ENCODE data around the gene SNX8. TPM values are rescaled to one million over a fixed set of nuclear protein-coding genes. Genes with fewer than 3 reads are reported as not detected.

Gene SNX8
- total RNA-seq, 4 donors from 2014 or later, result 6.4 to 28.1 (median 24.8) TPM

DNA sequence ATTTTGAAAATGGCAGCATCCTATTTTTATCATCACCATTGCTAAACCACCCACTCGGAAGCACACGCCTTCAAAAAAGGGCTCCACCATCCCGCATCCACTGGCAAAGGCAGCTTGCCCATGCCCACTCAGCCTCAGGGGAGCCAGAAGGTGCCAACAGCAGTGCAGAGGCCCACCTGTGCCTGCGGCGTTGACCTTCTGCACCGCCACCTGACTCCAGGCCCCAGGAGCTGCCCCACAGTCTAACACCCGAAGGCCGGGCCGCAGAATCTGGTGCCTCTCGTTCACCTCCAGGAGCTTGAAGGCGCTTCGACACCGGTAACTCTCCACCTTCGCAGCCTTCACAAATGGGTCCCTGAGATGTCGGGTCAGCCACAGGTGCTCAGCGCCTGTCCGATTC is 75.0 kb downstream of the SNX8 start:
- H3K9me3 ChIP-seq, result no peaks in the 10 kb centered on the region
- peaks cover 0 to 46% of the 10 kb centered on the region in 2 donors for H3K36me3 ChIP-seq
- peaks cover 12 to 13% of the 10 kb centered on the region in 2 donors for H3K4me1 ChIP-seq
- TF ChIP-seq, protein P1, sequence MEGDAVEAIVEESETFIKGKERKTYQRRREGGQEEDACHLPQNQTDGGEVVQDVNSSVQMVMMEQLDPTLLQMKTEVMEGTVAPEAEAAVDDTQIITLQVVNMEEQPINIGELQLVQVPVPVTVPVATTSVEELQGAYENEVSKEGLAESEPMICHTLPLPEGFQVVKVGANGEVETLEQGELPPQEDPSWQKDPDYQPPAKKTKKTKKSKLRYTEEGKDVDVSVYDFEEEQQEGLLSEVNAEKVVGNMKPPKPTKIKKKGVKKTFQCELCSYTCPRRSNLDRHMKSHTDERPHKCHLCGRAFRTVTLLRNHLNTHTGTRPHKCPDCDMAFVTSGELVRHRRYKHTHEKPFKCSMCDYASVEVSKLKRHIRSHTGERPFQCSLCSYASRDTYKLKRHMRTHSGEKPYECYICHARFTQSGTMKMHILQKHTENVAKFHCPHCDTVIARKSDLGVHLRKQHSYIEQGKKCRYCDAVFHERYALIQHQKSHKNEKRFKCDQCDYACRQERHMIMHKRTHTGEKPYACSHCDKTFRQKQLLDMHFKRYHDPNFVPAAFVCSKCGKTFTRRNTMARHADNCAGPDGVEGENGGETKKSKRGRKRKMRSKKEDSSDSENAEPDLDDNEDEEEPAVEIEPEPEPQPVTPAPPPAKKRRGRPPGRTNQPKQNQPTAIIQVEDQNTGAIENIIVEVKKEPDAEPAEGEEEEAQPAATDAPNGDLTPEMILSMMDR (IDR thresholded peaks at IDR 0.05 in 4 of 5, conservative IDR thresholded peaks at IDR 0.05 in 1 of 5), result no peak
- no peak for TF ChIP-seq POLR2A (IDR thresholded peaks at IDR 0.05)
- in situ Hi-C loops (cut with MboI; ENCODE audit: low sequenced_read_pairs in 4 of 4) (no loop called here), intact Hi-C loops (cut with DNase I; ENCODE audit: low total_unique reads) (no loop called here)
- ATAC-seq (no peak), DNase-seq (no peak)
- H3K27ac ChIP-seq, result no peak overlapping the region
- H3K4me3 ChIP-seq, result no peak overlapping the region
- H3K27me3 ChIP-seq, result no peaks in the 10 kb centered on the region

DNA sequence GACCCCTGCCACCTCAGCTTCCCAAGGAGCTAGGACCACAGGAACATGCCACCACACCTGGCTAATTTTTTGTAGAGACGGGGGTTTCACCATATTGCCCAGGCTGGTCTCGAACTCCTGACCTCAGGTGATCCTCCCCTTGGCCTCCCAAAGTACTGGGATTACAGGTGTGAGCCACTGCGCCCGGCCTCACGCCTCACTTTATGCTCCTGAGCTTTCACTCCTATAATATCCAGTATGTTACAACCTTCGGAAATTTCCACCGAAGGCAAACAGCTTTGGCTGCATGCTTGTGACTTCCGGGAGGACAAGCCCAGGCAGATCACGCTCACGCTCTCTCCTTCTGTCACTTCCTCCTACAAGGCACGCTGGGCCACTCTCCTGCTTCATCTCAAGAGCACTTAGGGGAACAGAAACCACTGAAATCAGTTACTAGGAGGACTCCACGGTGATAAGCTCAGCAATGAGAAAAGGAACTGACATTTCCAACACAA is 77.1 kb downstream of the SNX8 start:
- no peak for ATAC-seq
- in situ Hi-C loops (cut with MboI; ENCODE audit: low sequenced_read_pairs in 4 of 4), result no loop called here

DNA sequence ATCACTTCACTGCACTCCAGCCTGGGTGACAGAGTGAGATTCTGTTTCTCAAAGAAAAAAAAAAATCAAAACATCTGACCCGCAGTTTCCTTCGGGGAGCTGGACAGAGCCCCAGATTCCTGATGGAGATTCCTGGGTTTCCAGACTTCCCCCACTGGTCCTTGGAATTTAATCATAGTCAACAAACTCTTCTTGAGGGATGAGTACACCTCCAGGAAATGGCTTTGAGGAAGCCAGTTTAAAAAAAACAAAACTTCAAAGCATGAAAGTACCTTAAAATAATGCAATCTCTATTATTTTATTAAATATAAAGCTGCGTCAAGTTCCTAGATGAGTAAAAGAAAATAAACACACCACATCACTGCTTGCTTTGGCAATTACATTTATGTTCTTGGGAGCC is 80.3 kb downstream of the SNX8 start:
- TF ChIP-seq, protein P1 (IDR thresholded peaks at IDR 0.05 in 4 of 5, conservative IDR thresholded peaks at IDR 0.05 in 1 of 5), result no peak
- TF ChIP-seq POLR2A (IDR thresholded peaks at IDR 0.05), result no peak
- Histone ChIP-seq H3K27me3 (no peaks in the 10 kb centered on the region), H3K9me3 (no peaks in the 10 kb centered on the region), H3K27ac (no peak overlapping the region), H3K4me3 (no peak overlapping the region), H3K4me1 (peaks cover 16 to 22% of the 10 kb centered on the region in 2 donors), H3K36me3 (peaks cover 0 to 54% of the 10 kb centered on the region in 2 donors)
- intact Hi-C loops (cut with DNase I; ENCODE audit: low total_unique reads), result loop anchor here (1.0 to 5.0 kb wide), 4 partner anchors 8 to 168 kb away; partner anchors contain the start of genes CHST12, EIF3B, MRM2 and NUDT1
- ATAC-seq (no peak), DNase-seq (no peak)
- in situ Hi-C loops (cut with MboI; ENCODE audit: low sequenced_read_pairs in 4 of 4), result no loop called here

More for the DNA sequence above, 77.1 kb downstream of the SNX8 start:
- Histone ChIP-seq H3K27me3 (no peaks in the 10 kb centered on the region), H3K9me3 (no peaks in the 10 kb centered on the region), H3K4me3 (no peak overlapping the region), H3K36me3 (peaks cover 0 to 46% of the 10 kb centered on the region in 2 donors), H3K27ac (peak overlapping the region in 1 of 4 donors; percentile 10), H3K4me1 (peaks cover 11 to 13% of the 10 kb centered on the region in 2 donors)
- TF ChIP-seq POLR2A (IDR thresholded peaks at IDR 0.05), result peak in 1 of 2 donors; percentile 29
- TF ChIP-seq, protein P1 (IDR thresholded peaks at IDR 0.05 in 4 of 5, conservative IDR thresholded peaks at IDR 0.05 in 1 of 5), result no peak
- DNase-seq, result peak; percentile 37 to 46
- intact Hi-C loops (cut with DNase I; ENCODE audit: low total_unique reads), result no loop called here

DNA sequence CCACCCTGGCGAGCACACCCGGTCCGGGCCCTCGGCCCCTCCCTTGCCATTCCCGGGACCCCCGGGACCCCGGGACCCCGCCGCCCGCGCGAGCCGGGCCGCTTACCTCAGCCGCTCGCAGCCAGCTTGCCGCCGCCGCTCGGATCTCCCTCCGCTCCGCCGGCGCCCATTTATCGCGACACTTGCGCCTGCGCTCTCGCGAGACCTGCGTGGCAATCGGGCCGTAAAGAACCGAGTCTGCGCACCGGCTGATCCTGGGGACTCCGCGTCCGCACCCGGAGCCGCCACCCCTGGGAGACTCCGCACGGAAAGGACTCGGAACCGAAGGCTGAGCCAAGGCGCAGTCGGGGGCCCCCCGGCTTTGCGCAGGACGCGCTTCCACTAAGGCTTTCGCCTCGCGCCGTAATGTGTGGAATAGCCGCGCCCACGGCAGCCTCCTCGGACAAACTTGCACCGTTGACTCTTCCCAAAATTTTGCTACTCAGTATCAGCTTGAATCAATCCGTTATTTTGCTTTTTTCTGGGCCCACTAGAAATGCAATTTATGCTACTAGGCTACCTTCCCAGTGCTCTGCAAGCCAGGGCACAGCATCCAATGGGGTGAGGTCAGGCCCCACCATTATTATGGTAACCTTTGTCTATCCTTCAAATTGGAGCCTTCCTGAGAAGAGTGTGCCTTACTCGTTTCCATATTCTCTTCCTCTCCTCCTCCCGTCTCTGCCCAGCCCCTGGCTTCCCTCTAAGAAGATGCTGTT is 81.3 kb downstream of the SNX8 start, which contains the start of gene MAD1L1:
Gene MAD1L1 (minus strand): TSS at position 180 of the 755 bp plus-strand sequence. CDS start 2,812 bp downstream, outside the sequence.
- DNase-seq, result peak; percentile 69 to 78
- peak; percentile 95 for ATAC-seq
- Histone ChIP-seq H3K4me1 (peaks cover 16 to 22% of the 10 kb centered on the region in 2 donors), H3K27ac (peak within 1 kb of the TSS; percentile 73 to 86 (median 80)), H3K36me3 (peaks cover 0 to 48% of the 10 kb centered on the region in 2 donors), H3K4me3 (peak within 1 kb of the TSS; percentile 82 to 99 (median 92)), H3K9me3 (no peaks in the 10 kb centered on the region), H3K27me3 (no peaks in the 10 kb centered on the region)
- intact Hi-C loops (cut with DNase I; ENCODE audit: low total_unique reads), result loop anchor here (1.0 to 5.0 kb wide), 4 partner anchors 9 to 169 kb away; partner anchors contain the start of genes CHST12, EIF3B, MRM2 and NUDT1
- TF ChIP-seq, protein P1 (IDR thresholded peaks at IDR 0.05 in 4 of 5, conservative IDR thresholded peaks at IDR 0.05 in 1 of 5), result no peak
- TF ChIP-seq POLR2A (IDR thresholded peaks at IDR 0.05), result peak in 1 of 2 donors; percentile 12
- in situ Hi-C loops (cut with MboI; ENCODE audit: low sequenced_read_pairs in 4 of 4), result no loop called here
